DMS 273 (cell line): ENCODE data around the gene SLC6A9.
A peak's percentile ranks its signal among the peaks of the same experiment; 100 is the strongest.

Experiments
- DNase-seq: peaks from one replicate; lab custom pipeline; 2025; ENCODE audit not compliant: unreplicated experiment; lab: John Stamatoyannopoulos, UW

Gene SLC6A9

DNA sequence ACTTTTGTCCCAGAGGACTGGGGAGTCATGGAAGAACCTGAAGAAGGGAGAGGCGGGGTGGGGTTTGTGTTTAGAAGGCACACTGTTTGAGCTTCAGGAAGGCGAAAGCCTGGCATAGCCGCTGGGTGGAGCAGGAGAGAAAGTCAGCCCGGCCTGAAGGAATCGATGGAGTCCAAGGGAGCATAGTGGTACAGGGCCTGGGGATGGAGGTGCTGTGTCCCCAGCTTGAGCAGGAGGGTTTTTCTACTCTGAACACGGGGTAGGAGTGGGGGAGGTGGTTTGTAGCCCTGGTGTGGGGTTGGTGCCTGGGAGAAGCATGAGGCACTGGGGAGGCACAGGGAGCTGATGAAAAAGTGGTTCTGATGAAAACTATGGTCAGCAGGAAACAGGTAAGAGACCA is 44.5 kb downstream of the SLC6A9 start:
- no peak for DNase-seq

DNA sequence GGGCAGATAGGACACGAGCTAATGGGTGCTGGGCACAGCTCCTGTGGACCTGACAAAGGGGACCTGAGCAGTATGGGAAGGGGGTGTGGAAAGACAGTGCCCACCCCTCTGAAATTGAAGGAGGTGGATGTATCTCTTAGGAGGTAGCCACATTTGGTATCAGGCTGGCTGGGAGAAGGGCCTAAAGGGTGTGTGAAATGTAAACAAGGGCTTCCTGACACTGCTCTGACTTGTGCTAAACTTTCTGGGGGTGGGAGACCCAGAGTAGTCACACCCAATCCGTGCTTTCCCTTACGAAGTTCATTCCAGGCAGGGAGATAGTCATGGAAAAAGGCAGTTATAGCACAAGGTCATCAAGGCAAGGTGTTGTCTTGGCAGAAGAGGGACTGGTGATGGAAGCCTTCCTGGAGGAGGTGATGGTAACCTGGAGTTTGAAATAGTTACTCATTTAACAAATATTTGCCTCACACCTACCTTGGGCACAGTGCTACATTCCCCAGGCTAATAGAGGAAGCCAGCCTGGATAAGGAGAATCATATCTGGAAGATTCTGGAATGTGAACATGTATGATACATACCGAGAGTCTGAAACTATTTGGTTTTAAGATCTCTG is 45.2 kb downstream of the SLC6A9 start:
- no peak for DNase-seq

DNA sequence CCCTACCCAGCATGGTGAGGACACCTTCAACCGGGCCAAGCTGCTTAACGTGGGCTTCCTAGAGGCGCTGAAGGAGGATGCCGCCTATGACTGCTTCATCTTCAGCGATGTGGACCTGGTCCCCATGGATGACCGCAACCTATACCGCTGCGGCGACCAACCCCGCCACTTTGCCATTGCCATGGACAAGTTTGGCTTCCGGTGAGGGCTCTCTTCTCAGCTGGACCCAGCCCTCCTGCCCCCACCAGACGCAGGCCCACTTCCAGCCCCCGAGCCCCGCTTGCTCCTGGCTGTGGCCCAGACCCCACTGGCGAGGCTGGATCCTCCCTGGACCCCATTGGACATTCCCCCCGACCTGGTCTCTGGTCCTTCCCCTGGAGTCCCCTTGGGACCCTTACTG is 46.4 kb downstream of the SLC6A9 start:
- no peak for DNase-seq

DNA sequence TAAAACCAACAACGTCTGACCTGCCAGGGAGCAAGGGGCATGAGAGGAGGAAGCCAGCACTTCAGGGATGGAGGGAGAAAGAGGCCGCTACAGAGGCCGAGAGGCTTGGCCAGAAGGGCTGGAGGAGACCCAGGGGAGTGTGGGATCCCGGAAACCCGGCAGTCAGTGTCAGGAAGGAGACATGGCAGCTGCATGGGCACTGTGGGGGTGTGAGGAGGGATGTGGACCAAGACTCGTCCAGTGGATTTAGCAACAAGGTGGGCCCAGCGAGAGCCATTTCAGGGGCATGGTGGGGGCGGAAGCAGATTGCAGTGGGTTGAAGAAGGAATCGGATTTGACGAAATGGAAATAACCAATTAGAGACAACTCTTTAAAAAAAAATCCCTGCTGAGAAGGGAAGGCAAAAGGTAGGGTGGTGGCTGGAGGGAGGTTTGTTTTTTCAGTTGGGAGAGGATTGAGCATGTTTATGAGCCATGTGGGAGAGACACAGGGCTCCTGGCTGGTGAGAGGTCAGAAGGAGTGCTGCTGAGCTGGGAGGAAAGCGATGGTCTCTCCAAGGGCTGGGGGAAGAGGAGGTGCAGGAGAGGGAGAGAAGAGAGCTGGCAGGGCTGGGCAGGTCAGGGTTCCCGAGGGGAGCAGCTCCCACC is 47.9 kb downstream of the SLC6A9 start:
- no peak for DNase-seq

DNA sequence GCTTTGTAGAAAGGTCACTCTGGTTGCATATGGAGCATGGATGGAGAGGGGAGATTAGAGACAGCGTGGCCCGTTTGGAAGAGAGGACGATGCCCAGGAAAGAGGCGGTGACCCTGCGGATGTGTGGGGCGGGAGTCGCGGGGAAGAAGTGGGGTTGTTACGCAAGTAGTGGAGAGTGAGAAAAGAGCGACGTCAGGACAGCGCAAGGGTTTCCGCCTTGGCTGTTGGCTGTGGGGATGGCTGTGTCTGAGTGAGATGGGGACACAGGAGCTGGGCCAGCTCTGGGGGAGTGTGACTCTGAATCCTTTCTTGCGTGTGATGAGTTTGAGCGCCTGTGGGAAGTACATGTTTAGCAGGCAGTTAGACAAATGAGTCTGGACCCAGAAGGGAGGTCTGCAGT is 48.5 kb downstream of the SLC6A9 start:
- DNase-seq, result no peak

DNA sequence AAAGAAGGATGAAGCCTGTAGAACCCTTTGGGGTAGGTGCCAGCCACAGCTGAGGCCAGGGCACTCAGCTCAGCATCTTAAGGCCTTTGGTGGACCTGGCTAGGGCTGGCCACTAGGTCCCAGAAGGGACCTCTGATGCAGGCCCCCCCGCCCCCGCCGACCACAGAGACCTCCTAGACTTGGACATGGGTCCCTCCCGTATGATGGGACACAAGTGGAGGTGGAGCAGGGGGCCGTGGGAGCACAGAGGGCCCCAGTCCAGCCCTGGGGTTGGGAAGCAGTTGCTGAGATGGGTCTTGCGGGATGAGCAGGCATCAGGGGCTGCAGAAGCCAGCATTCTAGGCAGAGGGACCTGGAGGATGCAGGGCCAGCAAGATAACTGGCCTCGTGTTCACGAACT is 49.0 kb downstream of the SLC6A9 start:
- no peak for DNase-seq

DNA sequence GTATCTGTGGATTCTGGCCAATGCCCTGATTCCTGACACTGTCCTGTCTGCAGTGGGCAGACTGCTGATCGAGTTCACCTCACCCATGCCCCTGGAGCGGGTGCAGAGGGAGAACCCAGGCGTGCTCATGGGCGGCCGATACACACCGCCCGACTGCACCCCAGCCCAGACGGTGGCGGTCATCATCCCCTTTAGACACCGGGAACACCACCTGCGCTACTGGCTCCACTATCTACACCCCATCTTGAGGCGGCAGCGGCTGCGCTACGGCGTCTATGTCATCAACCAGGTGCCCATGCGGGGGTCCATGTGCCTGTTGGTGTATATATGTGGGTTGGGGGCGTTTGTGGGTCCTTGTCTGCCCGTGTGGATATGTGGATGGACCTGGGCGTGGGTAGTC is 49.6 kb downstream of the SLC6A9 start:
- no peak for DNase-seq

DNA sequence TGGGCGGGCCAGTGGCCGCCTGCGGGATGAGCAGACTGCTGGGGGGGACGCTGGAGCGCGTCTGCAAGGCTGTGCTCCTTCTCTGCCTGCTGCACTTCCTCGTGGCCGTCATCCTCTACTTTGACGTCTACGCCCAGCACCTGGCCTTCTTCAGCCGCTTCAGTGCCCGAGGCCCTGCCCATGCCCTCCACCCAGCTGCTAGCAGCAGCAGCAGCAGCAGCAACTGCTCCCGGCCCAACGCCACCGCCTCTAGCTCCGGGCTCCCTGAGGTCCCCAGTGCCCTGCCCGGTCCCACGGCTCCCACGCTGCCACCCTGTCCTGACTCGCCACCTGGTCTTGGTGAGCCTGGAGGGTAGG is 50.1 kb downstream of the SLC6A9 start:
- no peak for DNase-seq

DNA sequence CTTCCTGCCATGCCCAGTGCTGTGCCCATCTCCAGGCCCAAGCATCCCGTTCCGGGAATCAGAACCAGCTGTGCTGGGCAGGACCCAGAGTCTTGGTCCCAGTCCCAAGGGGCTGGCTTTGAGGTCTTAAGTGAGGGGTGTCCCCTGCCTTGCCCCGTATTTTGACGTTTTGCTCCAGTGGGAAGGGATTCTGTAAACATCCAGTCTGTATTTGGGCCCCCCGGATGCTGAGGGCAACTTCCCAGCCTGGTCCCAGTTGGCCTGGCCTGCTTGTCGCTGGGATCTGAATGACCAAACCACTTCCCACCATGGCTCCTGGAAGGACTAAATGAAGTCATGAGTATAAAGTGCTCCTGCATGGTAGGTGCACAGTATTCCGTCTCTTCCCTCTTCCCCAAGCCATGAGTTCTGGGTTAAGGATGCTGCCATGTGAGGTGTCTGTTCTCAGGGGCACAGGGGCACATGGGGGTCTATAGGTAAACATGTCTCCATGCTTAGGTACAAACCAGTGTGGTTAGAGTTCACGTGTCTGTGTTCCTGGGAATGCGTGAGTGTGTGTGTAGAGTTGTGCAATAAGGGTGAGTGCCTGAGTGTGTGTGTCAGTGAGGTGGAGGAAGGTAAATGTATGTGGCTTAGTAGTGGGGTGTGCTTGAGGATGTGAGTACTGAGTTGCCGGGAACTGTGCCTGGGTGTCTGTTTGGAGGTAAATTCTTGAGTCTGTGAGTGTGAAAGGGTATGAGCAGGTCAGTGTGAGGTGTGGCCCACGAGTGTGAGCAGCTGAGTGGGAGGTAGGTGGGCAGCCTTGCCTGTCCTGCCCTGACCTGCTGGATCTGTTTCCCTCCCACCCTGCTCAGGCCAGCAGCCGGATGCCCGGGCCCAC is 50.8 kb downstream of the SLC6A9 start:
- DNase-seq, result no peak

DNA sequence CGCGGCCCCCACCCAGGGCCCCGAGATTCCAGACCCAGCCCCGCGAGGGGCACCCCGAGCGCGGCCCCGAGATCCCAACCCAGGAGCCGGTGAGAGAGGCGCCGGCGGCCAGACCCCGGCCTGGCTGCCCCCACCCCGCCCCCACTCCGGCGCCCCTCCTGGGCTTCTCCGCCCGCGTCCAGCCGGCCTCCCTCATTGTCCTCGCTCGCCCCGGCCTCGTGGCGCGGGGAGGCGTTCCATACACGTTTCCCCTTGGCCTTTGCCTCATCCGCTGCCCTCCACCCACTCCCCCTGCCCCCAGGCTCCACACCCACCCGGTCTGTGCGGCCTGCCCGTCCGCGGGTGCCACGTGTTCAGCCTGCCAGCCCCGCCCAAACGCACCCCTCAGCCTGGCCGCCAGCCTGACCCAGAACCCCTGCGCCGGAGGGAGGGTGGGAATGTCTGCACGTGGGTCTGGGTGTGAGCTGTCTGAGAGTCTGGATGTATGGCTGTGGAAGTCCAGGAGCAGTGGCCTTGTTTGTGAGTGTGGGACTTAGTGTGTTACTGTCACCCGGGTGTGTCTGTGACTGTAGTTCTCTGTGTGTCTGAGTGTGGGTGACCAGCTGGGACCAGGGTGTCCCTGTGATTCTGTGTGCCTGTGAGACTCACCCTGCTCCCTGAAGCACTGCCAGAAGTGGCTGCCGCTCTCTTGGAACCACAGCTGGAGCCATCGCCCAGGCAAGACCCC is 51.6 kb downstream of the SLC6A9 start:
- DNase-seq, result peak; percentile 72

DNA sequence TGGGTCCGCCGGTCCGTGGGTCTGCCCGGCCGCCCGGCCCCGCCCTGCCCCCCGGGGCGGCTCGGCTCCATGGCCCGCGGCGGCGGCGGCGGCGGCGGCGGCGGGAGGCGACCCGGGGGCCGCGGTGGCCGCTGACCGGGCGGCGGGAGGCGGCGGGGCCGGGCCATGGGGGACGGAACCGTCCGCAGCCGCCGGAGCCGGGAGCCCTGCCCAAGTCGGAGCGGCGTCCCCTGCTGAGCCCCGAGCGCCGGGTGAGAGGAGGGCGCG is 52.1 kb downstream of the SLC6A9 start:
- DNase-seq, result no peak

DNA sequence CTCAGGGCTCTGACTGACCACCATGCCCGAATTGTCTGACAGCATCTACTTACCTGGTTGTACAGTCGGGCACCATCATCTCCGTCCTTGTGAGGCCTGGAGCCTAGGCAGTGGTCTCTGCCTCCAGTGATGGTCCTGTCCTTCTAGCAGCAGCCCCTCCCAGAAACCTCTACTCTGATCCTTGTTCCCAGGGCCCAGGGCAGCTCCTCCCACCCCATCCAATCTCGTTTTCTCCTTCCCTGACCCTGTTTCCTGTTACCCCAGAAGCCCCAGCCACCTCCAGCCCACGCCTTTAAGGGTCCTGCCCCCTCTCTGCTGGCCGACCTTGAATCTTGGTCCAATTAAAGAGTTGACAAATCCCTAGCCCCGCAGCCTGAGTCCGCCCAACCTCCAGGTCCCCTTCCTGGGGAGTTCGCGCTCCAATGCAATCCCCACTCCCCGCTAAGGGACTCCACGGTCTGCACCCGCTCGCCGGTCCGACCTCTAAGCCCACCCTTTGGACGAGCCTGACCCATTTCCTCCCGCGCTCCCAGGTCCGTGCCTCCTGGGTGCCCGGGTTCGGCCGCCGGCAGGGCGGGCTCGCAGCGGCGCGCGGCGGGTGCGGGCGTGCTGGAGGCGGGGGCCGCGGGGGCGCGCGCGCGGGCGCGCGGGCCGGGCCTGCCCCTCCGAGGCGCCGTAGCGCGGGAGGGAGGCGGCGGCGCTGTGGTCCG is 52.6 kb downstream of the SLC6A9 start, which contains the start of gene B4GALT2:
Gene B4GALT2, plus strand, starts transcription at position 660 of the 710 bp plus-strand sequence. CDS start 1,951 bp downstream, outside the sequence.
- DNase-seq, result peak; percentile 79

DNA sequence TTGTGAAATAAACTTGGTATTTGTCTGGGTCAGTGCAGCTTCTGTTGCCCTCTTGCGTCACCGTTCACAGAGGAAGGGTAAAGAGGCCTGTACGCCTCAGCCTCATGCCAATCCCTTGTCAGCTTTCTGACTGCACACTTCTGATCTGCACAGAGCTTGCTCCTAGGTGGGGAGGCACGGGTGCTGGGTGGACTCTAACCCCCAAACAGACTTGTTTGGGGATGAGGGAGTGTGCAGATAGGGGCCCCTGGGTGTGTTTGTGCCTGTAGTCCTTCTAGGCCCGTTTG is 53.1 kb downstream of the SLC6A9 start:
- DNase-seq, result no peak

DNA sequence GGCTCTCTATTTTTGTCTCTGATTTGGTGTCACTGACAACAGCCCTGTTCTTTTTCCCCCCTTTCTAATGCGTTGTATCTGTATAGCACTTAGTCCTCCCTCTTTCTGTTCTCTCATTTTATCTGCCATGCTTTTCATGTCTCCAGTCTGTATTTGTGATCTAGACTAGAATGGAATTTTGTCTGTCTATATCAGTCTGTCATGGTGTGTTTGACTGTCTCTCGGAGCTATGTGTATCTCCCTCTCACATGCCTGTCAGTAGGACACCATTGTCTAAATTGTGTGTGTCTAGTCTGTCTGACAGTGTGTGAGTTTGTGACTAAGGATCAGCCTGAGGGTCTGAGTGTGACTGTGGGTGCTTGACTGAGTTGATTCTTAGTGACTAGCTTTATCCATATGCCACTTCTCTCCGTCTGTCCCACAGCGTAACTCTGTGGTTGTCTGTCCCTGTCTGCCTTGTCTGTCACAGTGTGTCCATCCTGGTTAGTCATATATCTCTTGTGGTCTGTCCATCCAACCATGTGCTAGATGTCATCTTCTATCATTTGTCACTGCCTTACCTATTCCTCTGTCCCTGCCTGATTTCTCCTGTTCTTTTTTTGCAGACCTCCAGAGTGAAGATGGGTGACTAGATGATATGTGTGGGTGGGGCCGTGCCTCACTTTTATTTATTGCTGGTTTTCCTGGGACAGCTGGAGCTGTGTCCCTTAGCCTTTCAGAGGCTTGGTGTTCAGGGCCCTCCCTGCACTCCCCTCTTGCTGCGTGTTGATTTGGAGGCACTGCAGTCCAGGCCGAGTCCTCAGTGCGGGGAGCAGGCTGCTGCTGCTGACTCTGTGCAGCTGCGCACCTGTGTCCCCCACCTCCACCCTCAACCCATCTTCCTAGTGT is 53.6 kb downstream of the SLC6A9 start:
- no peak for DNase-seq

DNA sequence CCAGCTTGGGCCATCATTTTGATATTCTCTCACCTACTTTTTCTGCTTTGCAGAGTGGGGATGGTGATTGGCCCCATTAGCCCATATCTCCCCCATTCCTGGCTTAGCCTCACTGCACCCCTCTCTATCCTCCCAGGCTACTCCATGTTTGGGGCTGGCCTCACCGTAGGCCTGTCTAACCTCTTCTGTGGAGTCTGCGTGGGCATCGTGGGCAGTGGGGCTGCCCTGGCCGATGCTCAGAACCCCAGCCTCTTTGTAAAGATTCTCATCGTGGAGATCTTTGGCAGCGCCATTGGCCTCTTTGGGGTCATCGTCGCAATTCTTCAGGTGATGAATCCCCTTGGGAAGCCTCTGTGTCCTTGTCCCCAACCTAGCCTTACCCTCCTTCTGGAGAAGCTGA is 54.4 kb downstream of the SLC6A9 start:
- DNase-seq, result no peak

DNA sequence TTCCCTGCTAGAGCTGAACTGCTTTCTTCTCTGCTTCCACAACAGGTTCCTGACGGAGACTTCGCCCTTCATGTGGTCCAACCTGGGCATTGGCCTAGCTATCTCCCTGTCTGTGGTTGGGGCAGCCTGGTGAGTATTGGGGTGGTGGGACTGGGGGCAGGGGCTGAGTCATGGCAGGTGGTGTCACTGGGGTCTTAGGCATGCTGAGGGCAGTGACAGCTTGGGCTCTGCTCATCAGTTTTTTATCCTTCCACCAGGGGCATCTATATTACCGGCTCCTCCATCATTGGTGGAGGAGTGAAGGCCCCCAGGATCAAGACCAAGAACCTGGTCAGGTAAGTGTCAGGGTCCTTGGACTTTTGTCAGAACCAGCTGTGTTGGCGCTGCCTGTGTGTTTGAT is 55.2 kb downstream of the SLC6A9 start:
- DNase-seq, result peak; percentile 47

DNA sequence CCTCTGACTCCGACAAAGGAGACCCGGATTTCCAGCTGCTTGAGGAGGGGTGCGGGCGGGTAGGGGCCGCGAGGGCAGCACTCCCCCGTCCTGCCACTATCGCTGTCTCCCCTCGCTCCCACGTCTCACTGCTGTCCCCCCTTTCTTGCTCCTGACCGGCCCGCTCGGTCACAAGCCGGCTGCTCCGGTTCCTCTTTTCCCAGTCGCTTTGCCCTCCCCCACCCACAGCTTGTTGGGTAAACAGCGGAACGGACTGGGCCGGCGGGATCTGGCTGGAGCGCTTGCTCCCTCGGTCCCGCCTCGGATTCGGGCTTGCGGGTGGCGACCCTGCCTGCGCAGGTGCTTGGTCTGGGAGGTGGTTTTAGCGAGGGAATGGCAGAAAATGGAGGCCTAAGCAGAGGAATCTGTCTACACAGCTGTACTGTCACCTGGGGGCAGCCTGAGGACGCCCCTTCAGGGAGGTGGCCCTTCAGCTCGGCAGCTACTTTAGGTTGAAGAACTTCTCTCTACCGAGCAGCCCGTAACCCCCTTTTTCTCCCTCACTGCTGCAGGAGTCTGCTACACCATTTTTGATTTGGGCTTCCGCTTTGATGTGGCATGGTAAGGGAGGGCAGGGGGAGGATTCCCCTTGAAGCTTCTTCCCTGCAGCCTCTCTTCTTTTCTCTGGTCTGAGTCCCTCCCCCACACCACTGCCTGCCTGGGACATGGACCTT is 55.9 kb downstream of the SLC6A9 start:
- peak; percentile 64 for DNase-seq

DNA sequence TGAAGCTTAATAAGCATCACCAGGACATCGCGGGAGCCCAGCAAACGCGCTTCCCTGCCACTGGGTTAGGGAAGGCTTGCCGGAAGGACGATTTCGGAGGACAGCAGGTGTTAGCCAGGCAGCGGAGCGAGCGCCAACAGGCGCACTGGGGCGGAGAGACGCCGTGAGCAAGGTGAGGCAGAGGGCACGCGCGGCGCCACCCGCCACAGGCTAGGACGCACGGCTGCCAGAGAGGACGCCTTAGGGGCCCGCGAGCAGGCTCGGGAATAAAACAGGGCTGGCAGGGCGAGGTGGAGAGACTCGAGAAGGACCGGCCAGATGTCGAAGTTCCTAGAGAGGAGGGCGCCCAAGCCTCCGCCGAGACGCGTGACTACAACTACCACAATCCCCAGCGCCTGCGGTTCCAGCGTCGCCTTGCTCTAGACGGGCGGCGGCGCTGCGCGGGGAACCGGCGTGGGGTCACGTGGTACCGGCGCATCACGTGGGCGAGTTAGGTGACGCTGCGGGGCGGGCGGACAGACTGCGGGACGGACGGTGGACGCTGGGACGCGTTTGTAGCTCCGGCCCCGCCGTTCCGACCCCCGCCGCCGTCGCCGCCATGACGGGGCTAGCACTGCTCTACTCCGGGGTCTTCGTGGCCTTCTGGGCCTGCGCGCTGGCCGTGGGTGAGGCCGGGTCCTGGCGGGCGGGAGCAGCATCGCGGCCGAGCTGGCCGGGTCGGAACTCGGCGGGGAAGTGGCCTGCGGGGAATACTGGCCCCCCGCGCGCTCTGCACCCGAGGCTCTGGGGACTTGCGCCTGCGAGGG is 56.6 kb downstream of the SLC6A9 start, which contains the start of gene ATP6V0B:
Gene ATP6V0B, plus strand, starts transcription at position 518 of the 806 bp plus-strand sequence. Its CDS starts 81 bp downstream, at position 599.
- peak; percentile 99 for DNase-seq

DNA sequence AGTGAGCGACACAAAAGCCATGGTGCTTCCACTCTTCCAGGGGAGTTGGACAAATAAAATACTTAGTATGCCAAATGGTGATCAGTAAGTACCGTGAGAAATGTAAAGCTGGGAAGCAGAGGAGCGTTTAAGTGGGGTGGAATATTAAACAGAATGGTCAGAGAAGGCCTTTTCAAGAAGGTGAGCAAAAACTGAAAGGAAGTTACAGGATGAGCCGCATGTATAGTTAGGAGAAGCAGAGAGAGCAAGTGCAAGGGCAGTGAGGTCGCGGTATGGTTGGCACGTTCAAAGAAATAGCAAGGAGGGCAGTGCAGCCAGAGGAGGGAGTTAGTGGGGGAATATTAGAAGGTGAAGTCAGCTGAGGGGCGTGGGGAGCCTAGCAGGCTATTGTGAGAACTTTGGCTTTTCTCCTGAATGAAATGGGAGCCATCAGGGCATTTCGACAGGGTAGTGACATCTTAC is 57.2 kb downstream of the SLC6A9 start:
- no peak for DNase-seq
